IMR-90 (cell line): Measurements from ENCODE around the gene PRDM1. TPM values are rescaled to one million over a fixed set of nuclear protein-coding genes. Genes with fewer than 3 reads are reported as not detected.

Experiments used
- ATAC-seq: fragments of 200-7000 bp; cut with Tn5 transposase; 2 replicates; pipeline ENCODE4 v1.9.1; 2020; ENCODE audit warnings: low read depth, mild to moderate bottlenecking, moderate library complexity
- BruUV-seq: library from RNA; stranded (reverse); fragments of 400-500 nt; replicated peaks from 2 replicates; lab custom pipeline; 2021; lab: Mats Ljungman, UMichigan
- CTCF ChIA-PET: fragments of 300-600 bp; formaldehyde crosslinking; extraction: SDS; loops from one replicate; lab custom pipeline; 2021; ENCODE audit warnings: antibody characterized with exemption; lab: Yijun Ruan, JAX
- POLR2A ChIA-PET: fragments of 300-600 bp; sonication (Branson Sonifier 250); formaldehyde crosslinking; loops from one replicate; lab custom pipeline; 2022; ENCODE audit warnings: antibody characterized with exemption; ENCODE audit not compliant: unreplicated experiment; lab: Charles Lee
- DNase-seq: peaks from one replicate; pipeline ENCODE4 v3.0.0; 2013
- H2AFZ ChIP-seq: replicated peaks from 2 replicates; pipeline ENCODE3; 2013; ENCODE audit warnings: low read length, mild to moderate bottlenecking; ENCODE audit not compliant: poor library complexity
- H2AK5ac ChIP-seq: 2 replicates; pipeline ENCODE4 v1.6.1; 2013; ENCODE audit warnings: low read depth, low read length, inconsistent platforms
- H2AK9ac ChIP-seq: replicated peaks from 2 replicates; pipeline ENCODE3; 2013; ENCODE audit warnings: mild to moderate bottlenecking, low read depth, low read length, moderate library complexity; ENCODE audit not compliant: poor library complexity
- H2BK120ac ChIP-seq: 2 replicates; pipeline ENCODE4 v1.6.1; 2013; ENCODE audit warnings: low read depth, low read length, inconsistent platforms
- H2BK15ac ChIP-seq: 3 replicates; pipeline ENCODE4 v1.6.1; 2013; ENCODE audit warnings: low read depth, low read length, inconsistent platforms
- H2BK20ac ChIP-seq: 2 replicates; pipeline ENCODE4 v1.6.1; 2013; ENCODE audit warnings: low read depth, mild to moderate bottlenecking, inconsistent platforms, low read length, moderate library complexity
- H2BK5ac ChIP-seq: 2 replicates; pipeline ENCODE4 v1.6.1; 2013; ENCODE audit warnings: mild to moderate bottlenecking, low read depth, low read length, inconsistent platforms; ENCODE audit not compliant: poor library complexity, severe bottlenecking
- H3K14ac ChIP-seq: replicated peaks from 2 replicates; pipeline ENCODE4 v1.6.1; 2013; ENCODE audit warnings: low read depth, low read length, inconsistent platforms
- H3K18ac ChIP-seq: 2 replicates; pipeline ENCODE4 v1.6.1; 2013; ENCODE audit warnings: low read depth, low read length, control low read depth
- H3K23ac ChIP-seq: 2 replicates; pipeline ENCODE4 v1.6.1; 2013; ENCODE audit warnings: low read depth, low read length, inconsistent platforms
- H3K27ac ChIP-seq: 2 replicates; pipeline ENCODE4 v1.5.1; 2013; ENCODE audit warnings: mild to moderate bottlenecking, control low read depth, low read length; ENCODE audit not compliant: insufficient read depth
- H3K27me3 ChIP-seq: 2 replicates; pipeline ENCODE4 v1.6.1; 2013; ENCODE audit warnings: low read length; ENCODE audit not compliant: control insufficient read depth, insufficient read depth
- H3K36me3 ChIP-seq: 2 replicates; pipeline ENCODE4 v1.6.1; 2013; ENCODE audit warnings: low read length, mixed read lengths; ENCODE audit not compliant: control insufficient read depth, insufficient read depth
- H3K4ac ChIP-seq: 2 replicates; pipeline ENCODE4 v1.6.1; 2013; ENCODE audit warnings: low read depth, low read length, inconsistent platforms
- H3K4me1 ChIP-seq: 2 replicates; pipeline ENCODE4 v1.6.1; 2013; ENCODE audit warnings: low read length, mixed read lengths; ENCODE audit not compliant: control insufficient read depth, insufficient read depth
- H3K4me2 ChIP-seq: 2 replicates; pipeline ENCODE4 v1.6.1; 2013; ENCODE audit warnings: low read depth, mild to moderate bottlenecking, control low read depth, low read length, moderate library complexity
- H3K4me3 ChIP-seq: 2 replicates; pipeline ENCODE4 v1.5.1; 2013; ENCODE audit warnings: low read depth, mild to moderate bottlenecking, control low read depth, low read length, moderate library complexity; ENCODE audit not compliant: insufficient read depth
- H3K56ac ChIP-seq: 2 replicates; pipeline ENCODE4 v1.6.1; 2013; ENCODE audit warnings: low read length, inconsistent platforms; ENCODE audit not compliant: insufficient read depth; ENCODE audit errors: extremely low read depth
- H3K79me1 ChIP-seq, 2 experiments: 2 replicates each; pipeline ENCODE4 v1.6.1; 2013; ENCODE audit warnings: low read length in 2 of 2, inconsistent platforms in 1 of 2, low read depth in 1 of 2
- H3K9ac ChIP-seq: 2 replicates; pipeline ENCODE4 v1.6.1; 2013; ENCODE audit warnings: low read depth, low read length, control low read depth
- H3K9me1 ChIP-seq: 2 replicates; pipeline ENCODE4 v1.6.1; 2013; ENCODE audit warnings: low read length, inconsistent platforms; ENCODE audit not compliant: insufficient read depth
- H3K9me3 ChIP-seq: 2 replicates; pipeline ENCODE4 v1.6.1; 2013; ENCODE audit warnings: low read length; ENCODE audit not compliant: control insufficient read depth, insufficient read depth
- H4K20me1 ChIP-seq: 2 replicates; pipeline ENCODE4 v1.6.1; 2013; ENCODE audit warnings: low read length, inconsistent platforms; ENCODE audit not compliant: insufficient read depth
- H4K5ac ChIP-seq: 2 replicates; pipeline ENCODE4 v1.6.1; 2013; ENCODE audit warnings: mild to moderate bottlenecking, low read depth, low read length, control low read depth
- H4K8ac ChIP-seq, 2 experiments: 2 replicates each; pipeline ENCODE4 v1.6.1; 2013; ENCODE audit warnings: low read depth in 2 of 2, low read length in 2 of 2, control low read depth in 1 of 2, inconsistent platforms in 1 of 2
- H4K91ac ChIP-seq: 2 replicates; pipeline ENCODE4 v1.6.1; 2013; ENCODE audit warnings: low read depth, low read length, inconsistent platforms; ENCODE audit not compliant: insufficient read depth
- BHLHE40 ChIP-seq: fragments of 150-350 bp; IDR thresholded peaks from 2 replicates; pipeline ENCODE4 v1.6.1; 2016; ENCODE audit warnings: mild to moderate bottlenecking, low read depth, low read length
- CEBPB ChIP-seq: IDR thresholded peaks from 2 replicates; pipeline ENCODE4 v1.6.1; 2012; ENCODE audit warnings: low read depth, low read length, improper control_type of control experiment
- CTCF ChIP-seq: conservative IDR thresholded peaks from 2 replicates; pipeline ENCODE4 v1.5.1; 2012; ENCODE audit warnings: mild to moderate bottlenecking, low read depth, low read length, improper control_type of control experiment
- MAFK ChIP-seq: IDR thresholded peaks from 2 replicates; pipeline ENCODE4 v1.6.1; 2012; ENCODE audit warnings: low read depth, low read length, improper control_type of control experiment
- MAZ ChIP-seq: IDR thresholded peaks from 2 replicates; pipeline ENCODE4 v1.6.1; 2012; ENCODE audit warnings: low read depth, mild to moderate bottlenecking, low read length, improper control_type of control experiment, moderate library complexity, borderline replicate concordance
- POLR2A ChIP-seq: IDR thresholded peaks from 2 replicates; pipeline ENCODE4 v1.6.1; 2012; ENCODE audit warnings: mild to moderate bottlenecking, low read depth, low read length
- RAD21 ChIP-seq: IDR thresholded peaks from 2 replicates; pipeline ENCODE4 v1.6.1; 2012; ENCODE audit warnings: low read length, improper control_type of control experiment
- RCOR1 ChIP-seq: IDR thresholded peaks from 2 replicates; pipeline ENCODE4 v1.6.1; 2012; ENCODE audit warnings: mild to moderate bottlenecking, low read length, improper control_type of control experiment; ENCODE audit not compliant: insufficient replicate concordance
- WGBS, 2 experiments: methylation state at CpG; one replicate each; pipeline versions ENCODE4 v1.1.5 to v1.1.7; 2013; ENCODE audit warnings: missing lambda C conversion rate in 2 of 2; ENCODE audit not compliant: insufficient read length in 1 of 2; ENCODE audit errors: extremely low coverage in 2 of 2; 5-methylcytosine and 5-hydroxymethylcytosine counted together
- dilution Hi-C: fragments of 300-500 bp; cut with HindIII; formaldehyde crosslinking; loops from one replicate; pipeline ENCODE4 v1.14.3; 2018; ENCODE audit warnings: low sequenced_read_pairs; ENCODE audit not compliant: unreplicated experiment
- in situ Hi-C: fragments of 300-500 bp; cut with MboI; formaldehyde crosslinking; loops from 3 replicates; pipeline ENCODE4 v1.14.3; 2019; ENCODE audit warnings: low sequenced_read_pairs, inconsistent platforms, mixed read lengths
- intact Hi-C: fragments of 100-400 bp; cut with micrococcal nuclease; formaldehyde crosslinking; loops from 2 replicates; pipeline ENCODE4 v1.10.0; 2022
- polyA plus RNA-seq, 3 experiments: library from polyadenylated mRNA; depleted of rRNA; stranded (reverse); fragments of >200 nt; gene quantifications; 2 replicates each; pipeline ENCODE4 v1.2.3, GENCODE V29; 2012; ENCODE audit warnings: low replicate concordance in 1 of 3
- total RNA-seq: library from RNA; depleted of rRNA; stranded (reverse); fragments of >200 nt; gene quantifications from 2 replicates; pipeline ENCODE4 v1.2.3, GENCODE V29; 2012
- TF ChIP-seq, protein P1 (sequence below): fragments of 150-350 bp; IDR thresholded peaks from 2 replicates; pipeline ENCODE4 v1.6.1; 2017; ENCODE audit warnings: mild to moderate bottlenecking, antibody characterized with exemption, low read length, low read depth
- TF ChIP-seq, protein P2 (sequence below): fragments of 150-350 bp; IDR thresholded peaks from 2 replicates; pipeline ENCODE4 v1.6.1; 2016; ENCODE audit warnings: low read depth, mild to moderate bottlenecking, low read length, moderate library complexity, borderline replicate concordance

Gene PRDM1
- total and polyA plus RNA-seq, 2 of the 4 experiments (the other 2 are of a cell fraction) = 2.3 to 3.0 TPM

DNA sequence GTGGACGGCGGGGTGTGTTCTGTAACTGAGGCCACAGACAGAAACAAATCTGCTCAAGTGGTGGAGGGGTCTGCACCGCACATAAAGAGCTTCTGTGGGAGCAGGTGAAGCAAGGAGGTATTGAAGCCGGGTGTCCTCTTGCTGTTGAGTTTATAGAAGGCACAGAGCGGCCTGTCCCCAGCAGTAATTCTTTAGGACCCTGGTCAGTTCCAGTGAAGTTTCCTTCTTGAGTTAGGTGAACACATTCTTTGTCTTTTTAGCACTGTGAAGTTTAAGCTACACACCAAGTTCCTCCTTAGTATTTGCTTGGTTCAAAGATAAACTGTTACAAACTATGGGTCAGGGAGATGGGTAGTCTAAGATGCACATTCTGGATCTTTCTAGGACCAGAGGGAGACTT is 6.1 kb downstream of the PRDM1 start (continued):
- TF ChIP-seq, protein P1, sequence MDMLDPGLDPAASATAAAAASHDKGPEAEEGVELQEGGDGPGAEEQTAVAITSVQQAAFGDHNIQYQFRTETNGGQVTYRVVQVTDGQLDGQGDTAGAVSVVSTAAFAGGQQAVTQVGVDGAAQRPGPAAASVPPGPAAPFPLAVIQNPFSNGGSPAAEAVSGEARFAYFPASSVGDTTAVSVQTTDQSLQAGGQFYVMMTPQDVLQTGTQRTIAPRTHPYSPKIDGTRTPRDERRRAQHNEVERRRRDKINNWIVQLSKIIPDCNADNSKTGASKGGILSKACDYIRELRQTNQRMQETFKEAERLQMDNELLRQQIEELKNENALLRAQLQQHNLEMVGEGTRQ = no peak

GRCh38 chr6:106094261-106094963 is 8.3 kb downstream of the PRDM1 start:
- Histone ChIP-seq H3K36me3 (peaks cover 3% of the 10 kb centered on the region; the same call in 1 of the 2 replicates), H2AK5ac (0 out of 2 replicates have a peak overlapping the region, but pooled peaks have one; percentile 31), H3K9ac (no peak overlapping the region), H4K91ac (no peak overlapping the region), H2BK20ac (no peak overlapping the region), H3K4me2 (no peak overlapping the region), H3K9me3 (no peaks in the 10 kb centered on the region), H2AK9ac (no peak overlapping the region), H2BK120ac (no peak overlapping the region), H3K4me3 (no peak overlapping the region), H3K27ac (no peak overlapping the region), H3K4ac (no peak overlapping the region), H3K18ac (no peak overlapping the region), H3K79me1 (peaks cover 10 to 48% of the 10 kb centered on the region in 2 experiments; a peak in 3 of 4 replicates), H2AFZ (no peak overlapping the region), H4K5ac (no peak overlapping the region), H4K20me1 (no peaks in the 10 kb centered on the region), H3K14ac (no peak overlapping the region; the same call in 1 of the 2 replicates), H3K4me1 (peaks cover 5% of the 10 kb centered on the region; the same call in 1 of the 2 replicates), H3K9me1 (no peaks in the 10 kb centered on the region; the same call in none of the 2 replicates), H3K27me3 (no peaks in the 10 kb centered on the region), H3K56ac (no peak overlapping the region), H2BK15ac (no peak overlapping the region), H2BK5ac (no peak overlapping the region), H4K8ac (no peak overlapping the region), H3K23ac (peak overlapping the region; percentile 9; the same call in 1 of the 2 replicates)
- intact Hi-C loops (no loop called here), in situ Hi-C loops (loop anchor here (10.0 kb wide), 1 partner anchor 210 kb away; no protein-coding TSS in a partner anchor), dilution Hi-C loops (no loop called here)
- no peak for ATAC-seq
- POLR2A ChIA-PET = interaction anchor here (0.6 kb wide), 1 partner anchor 36 kb away, joined by 10 read pairs; no protein-coding TSS in a partner anchor
- no TSS peak for BruUV-seq
- no CpG with 5 or more reads among the region's 7 CpGs for WGBS, 2 experiments
- CTCF ChIA-PET = interaction anchor here (0.6 to 1.6 kb wide), 2 partner anchors 8 to 78 kb away, joined by 4 to 5 read pairs; partner anchors contain the start of gene PRDM1
- DNase-seq = no peak
- TF ChIP-seq MAZ (no peak), CTCF (no peak), BHLHE40 (no peak), RAD21 (no peak), POLR2A (no peak), CEBPB (no peak), RCOR1 (no peak), MAFK (no peak)
- TF ChIP-seq, protein P2, sequence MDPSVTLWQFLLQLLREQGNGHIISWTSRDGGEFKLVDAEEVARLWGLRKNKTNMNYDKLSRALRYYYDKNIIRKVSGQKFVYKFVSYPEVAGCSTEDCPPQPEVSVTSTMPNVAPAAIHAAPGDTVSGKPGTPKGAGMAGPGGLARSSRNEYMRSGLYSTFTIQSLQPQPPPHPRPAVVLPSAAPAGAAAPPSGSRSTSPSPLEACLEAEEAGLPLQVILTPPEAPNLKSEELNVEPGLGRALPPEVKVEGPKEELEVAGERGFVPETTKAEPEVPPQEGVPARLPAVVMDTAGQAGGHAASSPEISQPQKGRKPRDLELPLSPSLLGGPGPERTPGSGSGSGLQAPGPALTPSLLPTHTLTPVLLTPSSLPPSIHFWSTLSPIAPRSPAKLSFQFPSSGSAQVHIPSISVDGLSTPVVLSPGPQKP = no peak
- TF ChIP-seq, protein P1 = no peak
